ENCODE data around the gene C2orf72.

GRCh38 chr2:231084565-231084964 lies 47.2 kb downstream of the C2orf72 start:
- TF ChIP-seq POLR2A (IDR thresholded peaks at IDR 0.05; ENCODE audit: low read depth) = no peak
- TF ChIP-seq CTCF (IDR thresholded peaks at IDR 0.05) = no peak
- TF ChIP-seq POLR2AphosphoS5 (IDR thresholded peaks at IDR 0.05) = no peak
- no peak for TF ChIP-seq EP300 (IDR thresholded peaks at IDR 0.05)

Data from esophagus muscularis mucosa (tissue), 4 donors.